HG03558 (cell line): ENCODE data around the gene RBM4.
"Not testable (repeated sequence)": the region's sequence is repeated elsewhere in the genome, so short reads cannot be mapped to it uniquely, and the experiment has no call there.

Experiments
- ATAC-seq: cut with Tn5 transposase; IDR thresholded peaks from one replicate; pipeline ENCODE4 v1.9.1; 2021; ENCODE audit warnings: moderate number of reproducible peaks; ENCODE audit not compliant: unreplicated experiment; ENCODE audit errors: extremely low read depth

Gene RBM4, protein sequence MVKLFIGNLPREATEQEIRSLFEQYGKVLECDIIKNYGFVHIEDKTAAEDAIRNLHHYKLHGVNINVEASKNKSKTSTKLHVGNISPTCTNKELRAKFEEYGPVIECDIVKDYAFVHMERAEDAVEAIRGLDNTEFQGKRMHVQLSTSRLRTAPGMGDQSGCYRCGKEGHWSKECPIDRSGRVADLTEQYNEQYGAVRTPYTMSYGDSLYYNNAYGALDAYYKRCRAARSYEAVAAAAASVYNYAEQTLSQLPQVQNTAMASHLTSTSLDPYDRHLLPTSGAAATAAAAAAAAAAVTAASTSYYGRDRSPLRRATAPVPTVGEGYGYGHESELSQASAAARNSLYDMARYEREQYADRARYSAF

DNA sequence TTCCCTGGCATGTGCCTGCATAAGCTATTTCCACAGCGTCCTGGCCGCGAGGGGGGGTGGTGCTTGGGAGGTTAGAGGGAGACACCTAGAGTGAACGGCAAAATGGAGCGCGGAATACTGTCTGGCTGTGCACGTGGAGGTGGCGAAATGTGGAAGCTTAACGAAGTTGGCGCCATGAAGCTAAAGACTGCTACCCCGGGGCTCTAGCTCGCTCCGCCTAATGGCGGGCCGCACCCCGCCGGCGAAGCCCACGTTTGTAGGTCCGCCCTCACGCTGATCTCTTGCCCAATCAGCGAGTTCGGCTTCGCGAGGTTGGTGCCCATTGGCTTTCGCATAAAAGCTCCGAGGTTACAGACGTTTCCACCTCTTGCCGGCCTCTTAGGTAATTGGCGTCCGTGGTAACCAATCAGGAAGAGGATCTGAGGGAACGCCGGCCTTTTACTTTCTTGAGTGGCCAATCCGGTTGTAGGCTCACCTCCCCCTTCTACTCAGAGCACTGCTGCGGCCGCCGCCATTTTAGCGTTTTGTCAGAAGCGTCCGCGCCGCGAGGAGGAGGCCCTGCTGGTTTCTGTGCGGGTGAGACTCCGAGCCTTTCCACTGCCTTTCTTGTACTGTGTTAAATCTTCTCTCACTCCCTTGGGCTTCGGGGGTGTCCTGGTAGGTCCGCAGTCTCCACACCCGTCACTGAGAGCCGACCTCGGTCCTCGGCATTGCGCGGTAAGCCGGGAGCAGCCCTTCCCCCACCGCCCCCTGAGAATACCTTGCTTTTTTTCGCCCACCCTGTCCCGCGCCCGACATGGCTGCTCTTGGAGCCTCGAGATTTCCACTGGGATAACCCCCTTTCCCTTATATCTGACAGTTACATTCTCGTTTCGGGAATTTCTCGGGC, at the start of gene RBM4:
TSS of gene RBM4 (plus strand) at position 527 of the 889 bp plus-strand sequence. CDS start 1,009 bp downstream, outside the sequence.
- ATAC-seq = peak; percentile 92

DNA sequence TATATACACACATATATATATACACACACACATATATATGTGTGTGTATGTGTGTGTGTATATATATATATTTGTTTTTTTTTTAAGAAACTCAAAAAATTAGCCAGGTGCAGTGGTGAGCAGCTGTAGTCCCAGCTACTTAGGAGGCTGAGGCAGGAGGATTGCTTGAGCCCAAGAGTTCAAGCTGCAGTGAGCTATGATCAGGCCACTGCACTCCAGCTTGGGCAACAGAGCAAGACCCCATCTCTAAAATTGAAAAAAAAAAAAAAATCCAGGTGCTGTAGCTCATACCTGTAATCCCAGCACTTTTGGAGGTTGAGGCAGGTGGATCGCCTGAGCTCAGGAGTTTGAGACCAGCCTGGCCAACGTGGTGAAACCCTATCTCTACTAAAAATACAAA, 49.2 kb upstream of the RBM4 start:
- not testable (repeated sequence) for ATAC-seq

DNA sequence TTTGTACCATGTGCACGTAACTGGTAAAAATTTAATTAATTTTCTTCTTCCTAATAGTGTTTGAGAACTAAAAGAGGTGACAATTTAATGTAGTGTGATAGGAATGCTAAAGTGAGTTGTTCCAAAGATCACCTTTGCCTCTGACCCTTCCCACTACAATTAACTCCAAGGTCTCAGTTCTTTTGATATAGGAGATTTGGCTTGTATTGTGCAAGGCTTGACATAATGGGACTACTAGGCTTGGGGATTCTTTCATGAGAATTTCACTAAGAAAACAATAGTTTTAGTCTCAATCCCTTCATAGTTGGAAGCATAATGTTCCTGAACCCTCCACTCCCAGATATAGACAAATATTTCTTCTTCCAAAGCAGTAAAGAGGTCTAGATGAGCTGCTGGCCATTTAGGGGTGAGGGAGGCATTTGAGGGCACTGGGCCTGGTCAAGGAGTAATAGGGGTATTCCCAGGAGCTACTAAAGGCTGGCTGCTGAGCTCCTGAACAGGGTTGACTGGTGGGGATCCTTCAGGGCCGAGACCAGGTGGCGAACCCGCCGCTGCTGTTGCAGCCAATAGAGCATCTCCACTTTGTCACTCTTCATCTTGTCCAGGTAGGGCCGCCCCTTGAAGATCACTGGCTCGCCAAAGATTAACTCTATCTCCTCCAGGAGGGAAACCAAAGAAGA, 48.4 kb upstream of the RBM4 start:
- no peak for ATAC-seq

- ATAC-seq = no peak
Measured at GRCh38 chr11:66591175-66591574, 47.3 kb upstream of the RBM4 start.

DNA sequence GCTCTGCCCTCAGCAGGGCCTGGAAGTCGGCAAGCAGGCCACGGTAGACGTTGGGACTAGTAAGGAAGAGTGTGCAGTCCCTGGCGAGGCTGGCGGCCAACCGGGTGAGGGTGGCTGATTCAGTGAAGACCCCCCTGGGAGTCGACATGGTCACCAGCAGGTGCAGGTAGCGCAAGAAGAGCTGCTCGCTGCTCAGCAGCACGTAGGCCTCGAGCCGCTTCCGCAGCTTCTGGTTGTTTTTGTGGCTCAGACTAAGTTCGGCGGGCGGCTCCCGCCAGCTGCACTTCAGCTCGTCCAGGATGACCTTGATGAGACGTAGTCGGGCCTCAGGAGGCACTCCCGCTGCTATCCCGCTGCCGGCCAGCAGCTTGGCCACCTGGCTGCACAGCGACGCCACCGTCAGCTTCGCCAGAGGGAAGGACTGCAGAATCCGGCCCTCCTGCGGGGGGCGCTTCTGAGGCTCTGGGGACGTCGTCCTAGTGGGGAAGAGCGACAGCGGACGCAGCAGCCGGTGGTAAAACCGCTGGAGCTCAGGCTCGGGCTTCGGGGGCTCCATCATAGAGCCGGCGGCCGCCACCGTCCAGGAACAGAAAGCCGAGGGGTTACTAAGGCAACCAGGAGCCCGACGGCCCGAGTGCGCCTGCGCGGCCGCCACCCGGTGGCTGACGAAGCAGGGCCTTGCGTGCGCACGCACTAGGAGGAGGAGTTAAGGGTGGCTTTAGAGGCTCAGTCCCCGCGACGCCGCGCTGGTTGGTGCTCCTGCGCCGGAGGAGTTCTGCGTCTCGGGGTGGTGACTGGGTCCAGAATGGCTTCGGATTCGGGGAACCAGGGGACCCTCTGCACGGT, 45.8 kb upstream of the RBM4 start, which contains the start of the genes CCDC87 and CCS:
TSS of gene CCDC87 (minus strand) at position 607 of the 846 bp plus-strand sequence. CDS start at position 559, 48 bp downstream.
TSS of gene CCS (plus strand) at position 729 of the 846 bp plus-strand sequence. CDS start at position 806, 77 bp downstream.
- peak; percentile 63 for ATAC-seq

DNA sequence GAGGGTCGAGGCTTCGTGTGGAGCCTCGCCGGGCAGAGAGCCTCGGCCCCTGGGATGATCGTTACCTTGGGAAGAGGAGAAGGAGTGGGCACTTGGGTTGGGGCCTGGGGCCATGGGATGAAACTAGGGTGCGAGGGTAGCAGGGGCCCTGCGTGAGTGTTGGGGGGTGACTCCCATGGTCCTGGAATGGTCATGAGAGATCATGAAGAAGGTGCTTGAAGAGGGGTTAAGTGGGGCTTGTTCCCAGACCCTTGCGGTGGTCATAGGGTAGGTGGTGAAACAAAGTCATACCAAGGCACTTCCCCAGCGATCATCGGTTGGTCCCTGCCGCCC, 45.2 kb upstream of the RBM4 start:
- no peak for ATAC-seq

DNA sequence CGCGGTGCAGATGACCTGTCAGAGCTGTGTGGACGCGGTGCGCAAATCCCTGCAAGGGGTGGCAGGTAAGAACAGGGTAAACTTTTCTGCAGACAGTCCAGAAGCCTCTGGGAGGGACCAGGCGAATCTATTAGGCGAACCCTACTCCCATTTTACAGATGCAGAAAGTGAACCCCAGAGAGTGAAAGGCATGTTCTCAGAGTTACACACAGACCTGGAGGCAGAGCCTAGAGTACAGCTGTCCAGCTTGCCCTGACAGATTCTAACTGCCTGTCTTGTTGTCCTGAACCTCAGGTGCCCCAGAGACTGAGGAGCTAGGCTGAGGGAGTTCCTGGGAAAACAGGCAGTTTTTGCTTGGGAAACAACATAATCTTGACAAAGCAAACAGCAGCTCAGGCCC, 44.9 kb upstream of the RBM4 start:
- ATAC-seq = no peak

GRCh38 chr11:66595245-66595904, 43.1 kb upstream of the RBM4 start:
- no peak for ATAC-seq

DNA sequence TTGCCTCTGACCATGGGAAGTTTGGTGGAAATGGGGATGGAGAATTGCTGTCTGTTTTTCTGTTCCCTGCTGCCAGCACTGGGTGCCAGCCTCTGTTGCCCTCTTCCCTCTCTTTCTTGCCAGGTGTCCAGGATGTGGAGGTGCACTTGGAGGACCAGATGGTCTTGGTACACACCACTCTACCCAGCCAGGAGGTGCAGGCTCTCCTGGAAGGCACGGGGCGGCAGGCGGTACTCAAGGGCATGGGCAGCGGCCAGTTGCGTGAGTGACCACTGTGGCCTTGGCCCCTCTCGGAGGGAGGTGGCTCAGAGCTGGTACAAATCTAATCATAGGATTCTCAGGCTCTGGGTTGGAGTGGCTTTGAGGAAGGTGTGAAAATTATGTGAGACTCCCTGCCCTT, 39.5 kb upstream of the RBM4 start:
- ATAC-seq = no peak

DNA sequence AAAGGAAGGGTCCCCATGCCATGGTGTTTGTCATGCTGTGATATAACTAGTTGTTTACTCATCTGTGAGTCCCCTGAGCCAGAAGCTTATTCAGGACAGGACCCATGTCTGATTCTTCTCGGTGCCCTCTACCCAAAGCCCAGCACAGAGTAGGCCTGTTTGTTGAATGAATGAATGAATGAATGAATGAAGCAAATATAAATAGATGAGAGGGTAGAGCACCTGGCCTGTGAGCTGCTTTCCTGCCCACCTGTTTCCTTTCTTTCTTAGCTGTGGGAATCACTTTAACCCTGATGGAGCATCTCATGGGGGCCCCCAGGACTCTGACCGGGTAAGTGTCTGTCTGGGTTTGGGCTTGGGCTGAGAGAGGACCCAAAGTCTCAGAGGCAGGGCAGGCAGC, 38.3 kb upstream of the RBM4 start:
- no peak for ATAC-seq

- no peak for ATAC-seq
Measured at GRCh38 chr11:66600631-66601233, 37.8 kb upstream of the RBM4 start.

- no peak for ATAC-seq
Measured at GRCh38 chr11:66603072-66603471, 35.4 kb upstream of the RBM4 start.

- ATAC-seq = no peak
Measured at GRCh38 chr11:66604155-66604554, 34.3 kb upstream of the RBM4 start.

DNA sequence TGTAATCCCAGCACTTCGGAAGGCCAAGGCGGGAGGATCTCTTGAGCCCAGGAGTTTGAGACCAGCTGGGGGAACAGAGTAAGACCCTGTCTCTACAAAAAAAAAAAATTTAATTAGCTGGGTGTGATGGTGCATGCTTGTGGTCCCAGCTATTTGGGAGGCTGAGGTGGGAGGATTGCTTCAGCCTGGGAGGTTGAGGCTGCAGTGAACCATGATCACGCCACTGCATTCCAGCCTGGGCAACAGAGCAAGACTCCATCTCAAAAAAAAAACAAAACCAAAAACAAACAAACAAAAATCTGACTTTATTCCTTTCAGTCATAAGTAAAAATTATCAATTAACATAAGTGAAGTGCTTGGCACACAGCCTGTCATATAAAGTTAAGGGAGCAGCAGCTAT, 31.9 kb upstream of the RBM4 start:
- not testable (repeated sequence) for ATAC-seq

GRCh38 chr11:66607126-66607834, 31.2 kb upstream of the RBM4 start:
- ATAC-seq = no peak

DNA sequence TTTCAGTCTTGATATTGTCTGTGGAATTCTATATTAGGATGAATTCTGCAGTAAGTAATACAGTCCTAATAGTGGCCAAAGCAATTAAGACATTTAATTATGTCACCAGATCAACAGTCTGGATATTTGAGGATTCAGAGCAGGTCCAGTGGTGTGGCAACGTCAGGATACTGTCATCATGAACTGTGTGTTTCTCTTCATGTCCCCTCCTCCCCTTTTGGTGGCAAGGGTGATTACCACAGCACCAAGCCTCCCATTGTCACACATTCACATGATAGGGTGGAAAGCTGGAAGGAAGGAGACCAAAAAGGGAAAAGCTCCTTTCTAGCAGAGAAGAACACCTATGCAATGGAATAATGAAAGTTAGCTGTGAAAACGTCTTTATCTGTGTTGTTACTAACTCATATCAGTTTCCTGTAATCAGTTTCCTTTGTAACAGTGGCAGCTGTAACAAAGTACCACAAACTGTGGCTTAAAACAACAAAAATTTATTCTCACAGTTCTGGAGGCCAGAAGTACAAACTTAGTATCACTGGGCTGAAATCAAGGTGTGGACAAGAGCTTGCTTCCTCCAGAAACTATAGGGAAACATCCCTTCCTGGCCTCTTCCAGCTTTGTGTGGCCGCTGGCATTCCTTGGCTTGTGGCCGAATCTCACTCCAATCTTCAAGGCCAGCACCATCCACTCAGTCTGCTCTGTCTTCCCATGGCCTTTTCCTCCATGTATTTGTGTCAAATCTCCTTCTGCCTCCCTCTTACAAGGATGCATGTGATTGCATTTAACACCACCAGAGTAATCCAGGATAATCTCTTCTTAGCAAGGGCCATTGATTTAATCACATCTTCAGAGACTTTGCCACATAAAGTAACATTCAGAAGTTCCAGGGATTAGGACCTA, 28.5 kb upstream of the RBM4 start:
- no peak for ATAC-seq

- ATAC-seq = no peak
Measured at GRCh38 chr11:66612458-66612857, 26.0 kb upstream of the RBM4 start.
